HCT116 (cell line): ENCODE measurements around the gene LAMC2.

Source experiments
- ATF3 ChIP-seq: IDR thresholded peaks from 2 replicates; pipeline ENCODE4 v1.6.1; 2012
- CBX3 ChIP-seq: IDR thresholded peaks from 2 replicates; pipeline ENCODE4 v1.6.1; 2012; ENCODE audit warnings: low read depth
- CTCF ChIP-seq, 3 experiments: fragments of 200-600 bp in 1 of 3; sonication (generic) in 1 of 3; IDR thresholded peaks in 2 of 3; conservative IDR thresholded peaks in 1 of 3; 2 replicates each; pipeline ENCODE4 v1.5.1; 2012 to 2017; ENCODE audit warnings: low read depth in 2 of 3, low read length in 2 of 3, antibody characterized with exemption in 1 of 3, borderline replicate concordance in 1 of 3, control low read depth in 1 of 3, mild to moderate bottlenecking in 1 of 3, mixed read lengths in 1 of 3, mixed run types in 1 of 3, moderate library complexity in 1 of 3; ENCODE audit not compliant: insufficient read depth in 1 of 3
- ELF1 ChIP-seq: IDR thresholded peaks from 2 replicates; pipeline ENCODE4 v1.6.1; 2012; ENCODE audit warnings: low read depth, borderline replicate concordance
- EZH2 ChIP-seq: fragments of 200-600 bp; sonication (generic); IDR thresholded peaks from 2 replicates; pipeline ENCODE4 v1.6.1; 2017; ENCODE audit warnings: antibody characterized with exemption, mixed run types
- EZH2phosphoT487 ChIP-seq: fragments of 200-600 bp; IDR thresholded peaks from 2 replicates; pipeline ENCODE4 v1.6.1; 2018; ENCODE audit warnings: antibody characterized with exemption, borderline replicate concordance
- POLR2A ChIP-seq: IDR thresholded peaks from 2 replicates; pipeline ENCODE4 v1.7.0; 2011; ENCODE audit warnings: borderline replicate concordance; ENCODE audit not compliant: insufficient read depth, insufficient read length; ENCODE audit errors: extremely low read depth
- RAD21 ChIP-seq: IDR thresholded peaks from 2 replicates; pipeline ENCODE4 v1.6.1; 2012; ENCODE audit warnings: low read depth, mild to moderate bottlenecking
- SIN3A ChIP-seq: IDR thresholded peaks from 2 replicates; pipeline ENCODE4 v1.6.1; 2012; ENCODE audit warnings: low read depth
- SP1 ChIP-seq: IDR thresholded peaks from 2 replicates; pipeline ENCODE4 v1.6.1; 2012; ENCODE audit warnings: low read depth
- SRF ChIP-seq: IDR thresholded peaks from 2 replicates; pipeline ENCODE4 v1.6.1; 2012; ENCODE audit warnings: low read depth
- ZNF274 ChIP-seq: fragments of 200-500 bp; sonication (Bioruptor generic); IDR thresholded peaks from 2 replicates; pipeline ENCODE4 v1.6.1; 2014; ENCODE audit warnings: mild to moderate bottlenecking, low read depth, low read length, inconsistent platforms

- TF ChIP-seq CTCF (IDR thresholded peaks at IDR 0.05 in 2 of 3, conservative IDR thresholded peaks at IDR 0.05 in 1 of 3; ENCODE audit: borderline replicate concordance in 1 of 3, insufficient read depth in 1 of 3, low read depth in 2 of 3, low read length in 2 of 3): no peak
- TF ChIP-seq SRF: no peak
- TF ChIP-seq CBX3: no peak
- no peak for TF ChIP-seq SIN3A
- no peak for TF ChIP-seq ELF1
- TF ChIP-seq SP1: no peak
- no peak for TF ChIP-seq POLR2A
- no peak for TF ChIP-seq EZH2
- no peak for TF ChIP-seq RAD21
- no peak for TF ChIP-seq ATF3
- TF ChIP-seq EZH2phosphoT487: no peak
- no peak for TF ChIP-seq ZNF274
Observed at GRCh38 chr1:183223467-183223866, 37.4 kb downstream of the LAMC2 start.
